Activated T-helper 17 cell treated with anti-CD3 and anti-CD28 coated beads, Interleukin-2, amount 50 U/mL, for 72 hours (primary cell): ENCODE measurements around the gene ZNF841. TPM values are rescaled to one million over a fixed set of nuclear protein-coding genes. Genes with fewer than 3 reads are reported as not detected.

Source experiments
- ATAC-seq: fragments of 150-1000 bp; cut with Tn5 transposase; replicated peaks from 2 replicates; pipeline ENCODE4 v1.10.0; 2021; ENCODE audit warnings: mild to moderate bottlenecking, moderate library complexity
- H3K27ac Mint-ChIP-seq: one replicate; pipeline ENCODE4 v1.8.0; 2022; ENCODE audit warnings: mixed read lengths
- H3K27me3 Mint-ChIP-seq: one replicate; pipeline ENCODE4 v1.8.0; 2022; ENCODE audit warnings: mixed read lengths
- H3K36me3 Mint-ChIP-seq: one replicate; pipeline ENCODE4 v1.8.0; 2022; ENCODE audit warnings: low read depth, mild to moderate bottlenecking, mixed read lengths
- H3K4me1 Mint-ChIP-seq: one replicate; pipeline ENCODE4 v1.8.0; 2022; ENCODE audit warnings: mixed read lengths
- H3K4me3 Mint-ChIP-seq: one replicate; pipeline ENCODE4 v1.8.0; 2022; ENCODE audit warnings: mild to moderate bottlenecking, mixed read lengths
- H3K9me3 Mint-ChIP-seq: one replicate; pipeline ENCODE4 v1.8.0; 2022; ENCODE audit warnings: mixed read lengths
- total RNA-seq, 2 donors: library from RNA; stranded (reverse); gene quantifications; one replicate each; pipeline ENCODE4 v1.2.3, GENCODE V29; 2022

ZNF841 gene
- total RNA-seq = 10 to 100 TPM; 17.8 to 29.1 TPM

DNA sequence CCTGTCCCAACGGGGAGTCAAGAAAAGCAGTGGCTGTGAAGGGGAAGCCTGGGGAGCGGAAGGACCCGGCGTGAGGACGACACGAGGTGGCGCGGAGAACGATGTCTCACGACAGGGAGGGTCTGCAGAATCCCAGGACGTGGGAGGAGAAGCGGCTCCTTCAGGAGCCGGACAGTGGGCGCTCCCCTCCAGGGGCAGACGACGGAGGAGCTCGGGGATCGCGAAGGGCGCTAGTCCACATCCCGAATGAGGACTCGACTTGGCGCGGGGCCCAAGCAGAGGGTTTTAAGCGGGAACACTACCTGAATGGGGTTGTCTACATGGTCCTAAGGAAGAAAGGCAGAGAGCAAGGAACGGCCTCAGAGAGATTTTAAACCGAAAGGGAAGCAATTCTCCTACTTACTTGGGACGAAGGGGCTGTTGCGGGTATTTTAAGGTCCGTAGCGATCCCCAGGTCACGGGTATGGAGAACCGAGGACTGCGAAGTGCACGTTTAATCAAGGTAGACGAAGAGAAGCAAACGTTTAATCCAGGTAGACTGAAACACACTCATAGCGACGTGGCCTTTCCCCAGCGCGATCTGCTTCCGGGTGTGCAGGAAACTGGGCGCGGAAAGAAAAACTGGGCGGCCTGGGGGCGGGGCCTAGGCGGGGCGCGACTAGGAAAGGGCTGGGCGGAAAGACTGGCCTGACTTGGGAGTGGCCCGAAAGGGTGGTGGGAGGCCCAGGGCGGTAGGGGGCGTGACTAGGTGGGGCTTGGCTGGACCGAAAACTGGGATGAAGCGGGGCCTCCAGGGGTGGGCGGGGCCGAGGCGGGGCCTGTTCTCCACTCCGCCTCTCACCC lies at the start of gene ZNF841:
Gene ZNF841, minus strand, starts transcription at position 594 of the 843 bp plus-strand sequence. CDS start 10,964 bp downstream, outside the sequence.
- H3K4me3 Mint-ChIP-seq = peak within 1 kb of the TSS; percentile 100
- H3K27ac Mint-ChIP-seq = peak within 1 kb of the TSS; percentile 99
- peaks cover 25% of the 10 kb centered on the region for H3K4me1 Mint-ChIP-seq
- peaks cover 50% of the 10 kb centered on the region for H3K9me3 Mint-ChIP-seq
- H3K36me3 Mint-ChIP-seq = peaks cover 53% of the 10 kb centered on the region
- no peaks in the 10 kb centered on the region for H3K27me3 Mint-ChIP-seq
- ATAC-seq = peak; percentile 99

DNA sequence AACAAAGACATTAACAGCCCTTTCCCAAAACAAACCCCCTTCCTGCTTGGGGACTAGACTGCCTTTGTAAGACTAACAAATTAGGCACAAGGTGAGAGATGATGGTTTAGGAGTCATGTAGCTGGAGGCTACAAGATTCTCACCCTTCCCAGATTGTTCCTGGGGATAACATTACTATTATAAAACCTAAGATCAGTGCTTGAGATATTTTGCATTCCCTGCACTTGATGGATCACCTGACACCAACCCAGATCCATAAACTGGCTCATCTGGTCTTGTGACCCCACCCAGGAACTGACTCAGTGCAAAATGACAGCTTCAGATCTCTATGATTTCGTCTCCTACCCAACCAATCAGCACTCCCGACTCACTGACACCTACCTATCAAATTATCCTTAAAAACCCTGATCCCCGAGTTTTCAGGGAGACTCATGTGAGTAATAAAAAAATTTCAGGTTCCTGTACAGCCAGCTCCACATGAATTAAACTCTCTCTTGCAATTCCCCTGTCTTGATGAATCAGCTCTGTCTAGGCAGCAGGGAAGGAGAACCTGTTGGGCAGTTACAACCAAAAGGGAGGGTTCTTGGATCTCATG lies 46.5 kb upstream of the ZNF841 start:
- peaks cover 11% of the 10 kb centered on the region for H3K36me3 Mint-ChIP-seq
- no peaks in the 10 kb centered on the region for H3K27me3 Mint-ChIP-seq
- peaks cover 14% of the 10 kb centered on the region for H3K4me1 Mint-ChIP-seq
- ATAC-seq = no peak
- H3K4me3 Mint-ChIP-seq = no peak overlapping the region
- peaks cover 5% of the 10 kb centered on the region for H3K9me3 Mint-ChIP-seq
- H3K27ac Mint-ChIP-seq = no peak overlapping the region

DNA sequence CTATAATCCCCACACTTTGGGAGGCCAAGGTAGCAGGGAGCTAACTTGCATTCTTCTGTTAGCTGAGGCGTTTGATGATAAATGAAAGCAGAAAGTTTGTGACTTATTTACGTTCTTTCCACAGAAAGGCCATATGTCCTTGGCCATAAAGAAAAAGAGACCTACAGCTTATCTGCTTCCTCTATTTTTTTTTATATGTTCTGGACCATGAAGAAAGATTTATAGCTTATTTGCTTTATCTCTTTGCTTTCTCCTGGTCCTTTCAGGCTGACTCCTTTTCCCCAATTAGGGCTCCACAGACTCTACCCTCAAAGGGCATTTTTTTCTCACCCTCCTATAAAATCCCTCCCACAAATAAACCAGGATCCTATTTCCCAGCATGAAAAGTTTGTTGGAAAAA lies 45.6 kb upstream of the ZNF841 start:
- H3K9me3 Mint-ChIP-seq = peaks cover 5% of the 10 kb centered on the region
- ATAC-seq = no peak
- H3K27ac Mint-ChIP-seq = no peak overlapping the region
- no peaks in the 10 kb centered on the region for H3K27me3 Mint-ChIP-seq
- peaks cover 11% of the 10 kb centered on the region for H3K36me3 Mint-ChIP-seq
- H3K4me3 Mint-ChIP-seq = no peak overlapping the region
- H3K4me1 Mint-ChIP-seq = peaks cover 14% of the 10 kb centered on the region

DNA sequence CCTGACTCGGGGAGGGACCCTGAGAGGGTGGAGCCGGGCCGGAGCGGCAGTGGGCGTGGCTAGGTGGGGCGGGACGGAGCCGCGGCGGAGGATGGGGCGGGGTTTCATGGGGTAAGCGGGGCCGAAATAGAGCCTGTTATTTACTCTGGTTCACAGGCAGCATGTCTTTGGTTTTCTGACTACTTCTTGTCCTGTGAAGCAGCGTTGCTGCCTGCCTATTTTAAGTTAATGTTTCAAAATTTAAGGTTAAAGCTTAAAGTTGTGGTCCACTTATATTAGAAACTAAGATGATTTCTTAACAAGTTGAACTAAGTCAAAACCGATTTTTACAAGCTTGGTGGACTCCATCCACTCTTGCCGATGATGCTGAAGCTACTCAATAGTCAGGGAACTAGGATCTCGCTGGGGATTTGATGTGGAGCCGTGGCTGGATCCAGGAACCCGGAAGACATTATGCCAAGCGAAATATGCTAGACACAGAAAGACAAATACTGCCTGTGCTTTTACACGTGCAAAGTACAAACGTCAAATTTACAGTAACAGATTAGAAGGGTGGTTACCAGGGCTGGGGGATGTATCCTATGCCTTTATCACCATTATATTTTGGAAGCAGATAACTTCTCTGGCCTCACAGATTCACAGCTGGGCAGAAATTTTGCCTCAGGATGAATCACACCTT lies 44.6 kb upstream of the ZNF841 start:
- Mint-ChIP-seq H3K4me1 (peaks cover 17% of the 10 kb centered on the region), H3K36me3 (peaks cover 16% of the 10 kb centered on the region), H3K4me3 (peak overlapping the region; percentile 99), H3K27ac (peak overlapping the region; percentile 94), H3K27me3 (no peaks in the 10 kb centered on the region), H3K9me3 (peaks cover 5% of the 10 kb centered on the region)
- ATAC-seq = peak; percentile 98

DNA sequence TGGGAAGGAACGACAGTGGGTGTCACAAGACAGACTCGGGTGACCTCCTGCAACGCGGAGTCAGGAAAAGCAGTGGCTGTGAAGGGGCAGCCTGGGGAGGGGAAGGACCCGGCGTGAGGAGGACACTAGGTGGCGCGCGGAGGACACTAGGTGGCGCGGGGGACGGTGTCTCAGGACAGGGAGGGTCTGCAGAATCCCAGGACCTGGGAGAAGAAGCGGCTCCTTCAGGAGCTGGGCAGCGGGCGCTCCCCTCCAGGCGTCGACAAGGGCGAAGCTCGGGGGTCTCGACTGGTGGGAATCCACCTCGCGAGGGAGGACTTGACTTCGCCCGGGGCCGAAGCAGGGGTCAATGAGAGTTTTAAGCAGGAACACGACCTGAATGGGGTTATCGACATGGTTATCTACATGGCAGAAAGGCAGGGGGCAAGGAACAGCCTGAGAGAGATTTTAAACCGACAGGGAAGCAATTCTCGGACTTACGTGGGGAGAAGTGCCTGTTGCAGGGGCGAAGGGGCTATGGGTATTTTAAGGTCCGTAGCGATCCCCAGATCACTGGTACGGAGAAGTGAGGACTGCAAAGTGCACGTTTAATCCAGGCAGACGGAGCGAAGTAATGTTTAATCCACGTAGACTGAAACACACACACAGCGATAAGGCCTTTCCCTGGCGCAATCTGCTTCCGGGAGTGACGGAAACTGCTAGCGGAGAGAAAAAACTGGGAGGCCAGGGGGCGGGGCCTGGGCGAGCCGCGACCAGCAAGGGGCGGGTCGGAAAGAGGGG lies 43.9 kb upstream of the ZNF841 start, which contains the start of gene ZNF616:
Gene ZNF616, minus strand, starts transcription at position 687 of the 780 bp plus-strand sequence. CDS start 9,426 bp downstream, outside the sequence.
- Mint-ChIP-seq H3K27me3 (no peaks in the 10 kb centered on the region), H3K36me3 (peaks cover 21% of the 10 kb centered on the region), H3K4me3 (peak within 1 kb of the TSS; percentile 99), H3K27ac (peak within 1 kb of the TSS; percentile 94), H3K9me3 (peaks cover 5% of the 10 kb centered on the region), H3K4me1 (peaks cover 21% of the 10 kb centered on the region)
- ATAC-seq = peak; percentile 87

DNA sequence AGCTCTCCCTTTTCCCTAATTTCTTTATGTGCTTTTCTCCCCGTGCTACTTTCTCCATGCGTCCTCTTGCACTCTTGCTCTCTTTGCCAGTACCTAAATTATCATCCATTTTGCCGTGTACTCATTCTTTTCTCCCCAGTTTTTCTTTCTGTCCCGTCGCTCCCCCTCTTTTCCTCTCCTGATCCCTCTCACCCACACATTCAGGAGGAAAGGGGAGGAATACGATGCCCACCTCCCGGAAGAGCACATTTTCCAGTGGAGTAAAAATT lies 43.4 kb upstream of the ZNF841 start:
- peaks cover 5% of the 10 kb centered on the region for H3K9me3 Mint-ChIP-seq
- ATAC-seq = no peak
- H3K36me3 Mint-ChIP-seq = peaks cover 25% of the 10 kb centered on the region
- H3K4me3 Mint-ChIP-seq = peak overlapping the region; percentile 99
- H3K4me1 Mint-ChIP-seq = peaks cover 21% of the 10 kb centered on the region
- peak overlapping the region; percentile 94 for H3K27ac Mint-ChIP-seq
- H3K27me3 Mint-ChIP-seq = no peaks in the 10 kb centered on the region

DNA sequence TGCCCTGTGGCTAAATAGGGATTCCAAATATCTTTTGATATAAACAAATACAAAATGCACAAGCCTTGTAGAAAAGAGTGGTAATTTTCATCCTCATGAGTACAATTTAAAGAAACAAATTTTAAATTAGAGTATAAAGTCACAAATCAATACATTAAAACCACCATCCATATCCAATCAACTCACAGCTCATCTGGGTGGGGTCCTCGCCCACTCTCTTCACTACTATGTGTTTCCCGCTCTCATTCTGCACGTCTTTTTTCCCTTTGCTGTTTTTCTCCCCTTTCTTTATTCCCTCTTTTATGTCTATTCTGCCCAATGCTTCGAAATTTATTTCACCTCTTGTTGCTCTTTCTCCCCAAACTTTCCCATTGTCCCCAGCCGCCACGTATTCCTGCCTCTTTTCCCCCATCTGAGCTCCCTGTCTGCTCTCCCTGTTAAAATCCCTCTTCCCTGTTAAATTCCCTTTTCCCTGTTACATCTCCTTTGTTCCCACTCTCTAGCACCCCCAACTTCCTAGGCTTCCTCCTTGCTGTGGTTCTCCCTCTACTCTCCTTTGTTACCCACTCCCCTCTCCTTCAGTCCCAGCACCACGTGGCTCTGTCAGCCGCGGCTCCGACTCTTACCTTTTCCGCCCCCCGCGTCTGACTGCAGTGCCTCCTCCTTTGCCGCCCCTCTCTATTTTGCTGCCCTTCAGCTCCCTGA lies 42.9 kb upstream of the ZNF841 start:
- Mint-ChIP-seq H3K9me3 (peaks cover 5% of the 10 kb centered on the region), H3K36me3 (peaks cover 28% of the 10 kb centered on the region), H3K4me3 (peak overlapping the region; percentile 99)

DNA sequence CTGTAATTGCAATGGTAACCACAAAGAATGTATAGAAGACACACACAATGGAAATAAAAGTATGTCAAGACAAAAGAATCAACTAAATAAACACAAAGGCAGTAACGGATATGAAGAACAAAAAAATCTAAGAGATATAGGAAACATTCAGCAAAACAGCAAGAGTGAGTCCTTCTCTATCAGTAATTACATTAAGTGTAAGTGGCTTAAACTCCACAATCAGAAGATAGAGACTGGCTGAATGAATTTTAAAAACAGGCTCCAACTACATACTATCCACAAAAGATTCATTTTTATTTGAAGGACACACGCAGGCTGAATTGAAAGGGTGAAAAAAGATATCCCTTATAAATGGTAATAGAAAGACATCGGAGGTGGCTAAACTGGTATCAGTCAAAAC lies 24.7 kb upstream of the ZNF841 start:
- no peaks in the 10 kb centered on the region for H3K4me1 Mint-ChIP-seq
- peaks cover 37% of the 10 kb centered on the region for H3K9me3 Mint-ChIP-seq
- no peak overlapping the region for H3K27ac Mint-ChIP-seq
- no peaks in the 10 kb centered on the region for H3K27me3 Mint-ChIP-seq
- H3K36me3 Mint-ChIP-seq = peaks cover 99% of the 10 kb centered on the region
- no peak overlapping the region for H3K4me3 Mint-ChIP-seq
- no peak for ATAC-seq

More for the DNA sequence above, 42.9 kb upstream of the ZNF841 start:
- no peaks in the 10 kb centered on the region for H3K27me3 Mint-ChIP-seq
- peak overlapping the region; percentile 94 for H3K27ac Mint-ChIP-seq
- H3K4me1 Mint-ChIP-seq = peaks cover 21% of the 10 kb centered on the region
- ATAC-seq = no peak

DNA sequence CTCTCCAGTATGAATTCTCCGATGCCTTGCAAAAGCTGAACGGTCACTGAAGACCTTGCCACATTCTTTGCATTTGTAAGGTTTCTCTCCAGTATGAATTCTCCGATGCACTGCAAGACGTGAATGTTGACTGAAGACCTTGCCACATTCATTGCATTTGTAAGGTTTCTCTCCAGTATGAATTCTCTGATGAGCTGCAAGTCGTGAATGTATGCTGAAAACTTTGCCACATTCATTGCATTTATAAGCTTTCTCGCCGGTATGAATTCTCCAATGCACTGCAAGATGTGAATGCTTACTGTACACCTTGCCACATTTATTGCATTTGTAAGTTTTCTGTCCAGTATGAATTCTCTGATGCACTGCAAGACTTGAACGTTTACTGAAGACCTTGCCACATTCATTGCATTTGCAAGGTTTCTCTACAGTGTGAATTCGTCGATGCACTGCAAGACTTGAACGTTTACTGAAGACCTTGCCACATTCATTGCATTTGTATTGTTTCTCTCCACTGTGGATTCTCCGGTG lies 20.0 kb upstream of the ZNF841 start:
- H3K4me1 Mint-ChIP-seq = no peaks in the 10 kb centered on the region
- H3K9me3 Mint-ChIP-seq = peaks cover 67% of the 10 kb centered on the region
- H3K36me3 Mint-ChIP-seq = peaks cover 56% of the 10 kb centered on the region
- H3K27ac Mint-ChIP-seq = no peak overlapping the region
- no peak overlapping the region for H3K4me3 Mint-ChIP-seq
- ATAC-seq = no peak
- H3K27me3 Mint-ChIP-seq = no peaks in the 10 kb centered on the region

DNA sequence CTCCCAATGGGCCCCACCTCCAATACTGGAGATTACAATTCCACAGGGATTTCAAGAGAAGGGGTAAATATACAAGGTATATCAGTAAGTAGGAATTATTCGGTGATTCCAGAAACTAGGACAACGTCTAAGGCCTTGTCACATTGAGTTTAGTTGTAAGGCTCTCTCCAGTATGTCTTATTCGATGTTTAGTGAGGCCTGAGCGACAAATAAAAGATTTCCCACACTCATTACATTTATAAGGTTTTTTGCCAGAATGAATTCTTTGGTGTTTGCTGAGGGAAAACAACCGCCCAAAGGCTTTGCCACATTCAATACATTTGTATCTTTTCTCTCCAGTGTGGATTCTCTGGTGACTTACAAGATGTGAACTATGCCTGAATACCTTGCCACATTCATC lies 19.1 kb upstream of the ZNF841 start:
- H3K27me3 Mint-ChIP-seq = no peaks in the 10 kb centered on the region

DNA sequence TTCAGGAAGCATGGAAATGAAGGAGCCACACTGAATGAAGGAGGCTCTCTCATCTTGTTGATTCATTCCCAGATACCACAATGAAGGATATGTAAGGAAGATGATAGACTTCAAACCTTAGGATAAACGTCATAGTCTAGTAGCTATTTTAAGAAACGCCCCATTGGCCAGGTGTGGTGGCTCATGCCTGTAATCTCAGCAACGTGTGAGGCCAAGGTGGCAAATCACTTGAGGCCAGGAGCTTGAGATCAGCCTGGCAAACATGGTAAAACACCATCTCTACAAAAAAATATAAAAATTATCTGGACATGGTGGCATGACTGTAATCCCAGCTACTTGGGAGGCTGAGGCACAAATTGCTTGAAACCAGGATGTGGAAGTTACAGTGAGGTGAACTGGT lies 17.1 kb upstream of the ZNF841 start:
- no peaks in the 10 kb centered on the region for H3K4me1 Mint-ChIP-seq
- peaks cover 26% of the 10 kb centered on the region for H3K36me3 Mint-ChIP-seq
- no peaks in the 10 kb centered on the region for H3K27me3 Mint-ChIP-seq
- H3K9me3 Mint-ChIP-seq = peaks cover 58% of the 10 kb centered on the region
- no peak overlapping the region for H3K4me3 Mint-ChIP-seq
- no peak overlapping the region for H3K27ac Mint-ChIP-seq
- ATAC-seq = no peak

More for the DNA sequence above, 19.1 kb upstream of the ZNF841 start:
- ATAC-seq = no peak
- H3K9me3 Mint-ChIP-seq = peaks cover 62% of the 10 kb centered on the region
- H3K4me3 Mint-ChIP-seq = no peak overlapping the region
- no peak overlapping the region for H3K27ac Mint-ChIP-seq
- H3K4me1 Mint-ChIP-seq = no peaks in the 10 kb centered on the region
- peaks cover 47% of the 10 kb centered on the region for H3K36me3 Mint-ChIP-seq

DNA sequence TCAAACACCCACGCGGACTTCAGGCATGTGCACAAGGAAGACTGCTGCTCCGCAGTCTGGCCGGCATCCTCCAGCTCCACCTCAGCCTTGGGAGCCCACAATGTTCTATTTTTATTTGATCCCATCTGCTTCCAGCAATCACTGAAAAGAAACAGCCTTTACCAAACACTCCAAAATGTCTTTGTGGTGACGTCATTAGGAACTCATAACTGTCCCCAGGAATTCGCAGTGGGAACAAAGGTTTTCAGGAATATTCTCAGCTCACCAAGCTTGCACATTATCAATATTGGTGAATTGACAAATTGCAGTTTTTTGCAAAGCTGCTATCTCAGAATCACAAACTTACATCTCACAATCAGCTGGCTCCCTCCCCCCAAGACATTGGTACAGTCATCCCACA lies 15.2 kb upstream of the ZNF841 start:
- Mint-ChIP-seq H3K36me3 (peaks cover 9% of the 10 kb centered on the region), H3K4me3 (no peak overlapping the region), H3K27ac (no peak overlapping the region), H3K4me1 (no peaks in the 10 kb centered on the region), H3K27me3 (no peaks in the 10 kb centered on the region), H3K9me3 (peaks cover 57% of the 10 kb centered on the region)
- no peak for ATAC-seq

DNA sequence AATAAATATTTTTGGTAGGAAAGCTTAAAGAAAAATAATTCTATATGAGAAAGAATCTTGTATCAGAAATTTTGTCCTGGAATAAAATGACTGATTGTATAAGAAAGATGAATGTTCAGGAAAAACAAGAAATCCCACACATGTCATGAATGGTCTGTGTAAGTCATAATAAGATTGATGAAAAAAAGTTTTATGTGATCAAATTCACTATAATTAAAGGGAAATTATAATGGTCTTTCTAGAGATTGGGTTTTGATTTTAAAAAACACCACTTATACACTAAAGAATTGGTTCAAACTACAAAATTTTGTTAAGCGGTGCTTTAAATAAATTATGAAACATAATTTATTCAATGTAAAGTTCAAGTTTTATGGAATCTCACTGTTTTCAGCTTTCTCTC lies 7.2 kb upstream of the ZNF841 start:
- Mint-ChIP-seq H3K27me3 (no peaks in the 10 kb centered on the region), H3K27ac (no peak overlapping the region), H3K36me3 (no peaks in the 10 kb centered on the region), H3K4me3 (no peak overlapping the region), H3K9me3 (peaks cover 20% of the 10 kb centered on the region), H3K4me1 (no peaks in the 10 kb centered on the region)
- no peak for ATAC-seq
